Measurements from ENCODE around the gene KCMF1. TPM values are rescaled to one million over a fixed set of nuclear protein-coding genes. Genes with fewer than 3 reads are reported as not detected.
A peak's percentile ranks its signal among the peaks of the same experiment; 100 is the strongest.

Gene KCMF1
- total RNA-seq, 4 donors from 2014 or later = 41.5 to 97.3 (median 55.5) TPM

- in situ Hi-C loops (cut with MboI; ENCODE audit: low pct_ligation_motif_present in 1 of 4, low pct_unique_long_range_greater_than_20kb in 1 of 4, low sequenced_read_pairs in 3 of 4) = loop anchor here (5.0 to 10.0 kb wide), 2 partner anchors 221 to 229 kb away; no protein-coding TSS in a partner anchor
- H3K9me3 ChIP-seq = no peaks in the 10 kb centered on the region
- WGBS, 2 donors (ENCODE audit: low coverage in 1 of 2) = 72 to 76% methylated on average over 3 to 11 of the region's 11 CpGs
- peaks cover 3% of the 10 kb centered on the region for H3K27me3 ChIP-seq
- H3K27ac ChIP-seq = no peak overlapping the region
- no peaks in the 10 kb centered on the region for H3K36me3 ChIP-seq
- intact Hi-C loops (cut with DNase I; ENCODE audit: low total_unique reads) = loop anchor here (5.0 kb wide), 2 partner anchors 221 to 236 kb away; no protein-coding TSS in a partner anchor
- no peak for DNase-seq
- H3K4me1 ChIP-seq = peaks cover 0 to 6% (median 2%) of the 10 kb centered on the region in 4 donors
- no peak overlapping the region for H3K4me3 ChIP-seq
- TF ChIP-seq, protein P1, sequence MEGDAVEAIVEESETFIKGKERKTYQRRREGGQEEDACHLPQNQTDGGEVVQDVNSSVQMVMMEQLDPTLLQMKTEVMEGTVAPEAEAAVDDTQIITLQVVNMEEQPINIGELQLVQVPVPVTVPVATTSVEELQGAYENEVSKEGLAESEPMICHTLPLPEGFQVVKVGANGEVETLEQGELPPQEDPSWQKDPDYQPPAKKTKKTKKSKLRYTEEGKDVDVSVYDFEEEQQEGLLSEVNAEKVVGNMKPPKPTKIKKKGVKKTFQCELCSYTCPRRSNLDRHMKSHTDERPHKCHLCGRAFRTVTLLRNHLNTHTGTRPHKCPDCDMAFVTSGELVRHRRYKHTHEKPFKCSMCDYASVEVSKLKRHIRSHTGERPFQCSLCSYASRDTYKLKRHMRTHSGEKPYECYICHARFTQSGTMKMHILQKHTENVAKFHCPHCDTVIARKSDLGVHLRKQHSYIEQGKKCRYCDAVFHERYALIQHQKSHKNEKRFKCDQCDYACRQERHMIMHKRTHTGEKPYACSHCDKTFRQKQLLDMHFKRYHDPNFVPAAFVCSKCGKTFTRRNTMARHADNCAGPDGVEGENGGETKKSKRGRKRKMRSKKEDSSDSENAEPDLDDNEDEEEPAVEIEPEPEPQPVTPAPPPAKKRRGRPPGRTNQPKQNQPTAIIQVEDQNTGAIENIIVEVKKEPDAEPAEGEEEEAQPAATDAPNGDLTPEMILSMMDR (IDR thresholded peaks at IDR 0.05) = no peak
- no peak for TF ChIP-seq POLR2AphosphoS5 (IDR thresholded peaks at IDR 0.05)
- no peak for TF ChIP-seq EP300 (IDR thresholded peaks at IDR 0.05; ENCODE audit: low read depth)
- no peak for TF ChIP-seq POLR2A (IDR thresholded peaks at IDR 0.05)
Measured at GRCh38 chr2:85066006-85066740, 95.2 kb downstream of the KCMF1 start.

DNA sequence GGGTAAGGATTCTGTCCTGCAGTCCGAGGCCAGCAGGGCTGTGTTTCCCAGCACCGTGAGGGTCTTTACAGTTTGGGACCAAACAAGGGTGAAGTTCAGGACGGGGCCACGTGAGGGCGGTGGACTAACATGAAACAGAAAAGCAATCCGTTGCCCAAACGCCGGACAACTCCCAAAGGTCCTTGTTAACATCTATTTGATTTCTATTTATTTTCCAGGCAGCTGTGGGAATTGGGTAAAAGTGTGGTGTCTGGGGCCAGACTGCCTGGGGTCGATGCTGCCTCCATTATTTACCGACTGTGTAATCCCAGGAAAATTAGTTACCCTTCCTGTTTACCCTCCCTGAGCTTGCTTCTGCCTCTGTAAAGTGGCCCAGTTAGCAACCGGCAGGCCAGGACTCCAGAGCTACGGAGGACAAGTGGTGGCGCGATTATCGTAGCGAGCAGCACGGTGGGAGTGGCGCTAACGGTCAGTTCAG is 96.0 kb downstream of the KCMF1 start:
- H3K4me1 ChIP-seq = peaks cover 0 to 6% (median 2%) of the 10 kb centered on the region in 4 donors
- TF ChIP-seq, protein P1 (IDR thresholded peaks at IDR 0.05) = peak; percentile 71 to 80 (median 74)
- TF ChIP-seq EP300 (IDR thresholded peaks at IDR 0.05; ENCODE audit: low read depth) = no peak
- intact Hi-C loops (cut with DNase I; ENCODE audit: low total_unique reads) = loop anchor here (5.0 kb wide), 2 partner anchors 220 to 235 kb away; no protein-coding TSS in a partner anchor
- in situ Hi-C loops (cut with MboI; ENCODE audit: low pct_ligation_motif_present in 1 of 4, low pct_unique_long_range_greater_than_20kb in 1 of 4, low sequenced_read_pairs in 3 of 4) = loop anchor here (5.0 to 10.0 kb wide), 2 partner anchors 220 to 228 kb away; no protein-coding TSS in a partner anchor
- no peaks in the 10 kb centered on the region for H3K36me3 ChIP-seq
- no peak overlapping the region for H3K27ac ChIP-seq
- H3K9me3 ChIP-seq = no peaks in the 10 kb centered on the region
- peak; percentile 66 for DNase-seq
- peak overlapping the region in 2 of 4 donors; percentile 10 to 24 for H3K4me3 ChIP-seq
- H3K27me3 ChIP-seq = peaks cover 3% of the 10 kb centered on the region
- 12 to 20% methylated on average over 1 to 19 of the region's 19 CpGs for WGBS, 2 donors (ENCODE audit: low coverage in 1 of 2)

- in situ Hi-C loops (cut with MboI; ENCODE audit: low pct_ligation_motif_present in 1 of 4, low pct_unique_long_range_greater_than_20kb in 1 of 4, low sequenced_read_pairs in 3 of 4) = no loop called here
- WGBS, 2 donors (ENCODE audit: low coverage in 1 of 2) = 66 to 77% methylated on average over 3 of the region's 3 CpGs
Measured at GRCh38 chr2:85071096-85071495, 100.1 kb downstream of the KCMF1 start.

GRCh38 chr2:85073033-85073432 is 102.1 kb downstream of the KCMF1 start:
- no peak for DNase-seq
- TF ChIP-seq POLR2A (IDR thresholded peaks at IDR 0.05) (no peak), EP300 (IDR thresholded peaks at IDR 0.05; ENCODE audit: low read depth) (no peak), POLR2AphosphoS5 (IDR thresholded peaks at IDR 0.05) (no peak)
- TF ChIP-seq, protein P1 (IDR thresholded peaks at IDR 0.05) = no peak
- Histone ChIP-seq H3K4me1 (no peaks in the 10 kb centered on the region), H3K27ac (no peak overlapping the region), H3K9me3 (no peaks in the 10 kb centered on the region), H3K27me3 (no peaks in the 10 kb centered on the region), H3K36me3 (no peaks in the 10 kb centered on the region), H3K4me3 (no peak overlapping the region)
- intact Hi-C loops (cut with DNase I; ENCODE audit: low total_unique reads) = no loop called here
- in situ Hi-C loops (cut with MboI; ENCODE audit: low pct_ligation_motif_present in 1 of 4, low pct_unique_long_range_greater_than_20kb in 1 of 4, low sequenced_read_pairs in 3 of 4) = no loop called here
- 77 to 83% methylated on average over 2 to 3 of the region's 3 CpGs for WGBS, 2 donors (ENCODE audit: low coverage in 1 of 2)

More at GRCh38 chr2:85071096-85071495, 100.1 kb downstream of the KCMF1 start:
- H3K36me3 ChIP-seq = no peaks in the 10 kb centered on the region
- H3K4me1 ChIP-seq = peaks cover 0 to 6% (median 2%) of the 10 kb centered on the region in 4 donors
- no peak overlapping the region for H3K27ac ChIP-seq
- TF ChIP-seq POLR2A (IDR thresholded peaks at IDR 0.05) = no peak
- H3K27me3 ChIP-seq = no peaks in the 10 kb centered on the region
- no peak overlapping the region for H3K4me3 ChIP-seq
- no peak for DNase-seq
- no peaks in the 10 kb centered on the region for H3K9me3 ChIP-seq
- intact Hi-C loops (cut with DNase I; ENCODE audit: low total_unique reads) = no loop called here

Data from transverse colon (tissue), 4 donors.